Erythroblast (primary cell): ENCODE measurements around the gene CUX1.

ENCODE experiments used
- GATA1 ChIP-seq: IDR thresholded peaks from 2 replicates; pipeline ENCODE4 v1.6.1; 2011; ENCODE audit warnings: low read depth, mild to moderate bottlenecking, control low read depth, low read length, moderate library complexity
- POLR2A ChIP-seq: IDR thresholded peaks from 2 replicates; pipeline ENCODE4 v1.6.1; 2011; ENCODE audit warnings: mild to moderate bottlenecking, low read length

DNA sequence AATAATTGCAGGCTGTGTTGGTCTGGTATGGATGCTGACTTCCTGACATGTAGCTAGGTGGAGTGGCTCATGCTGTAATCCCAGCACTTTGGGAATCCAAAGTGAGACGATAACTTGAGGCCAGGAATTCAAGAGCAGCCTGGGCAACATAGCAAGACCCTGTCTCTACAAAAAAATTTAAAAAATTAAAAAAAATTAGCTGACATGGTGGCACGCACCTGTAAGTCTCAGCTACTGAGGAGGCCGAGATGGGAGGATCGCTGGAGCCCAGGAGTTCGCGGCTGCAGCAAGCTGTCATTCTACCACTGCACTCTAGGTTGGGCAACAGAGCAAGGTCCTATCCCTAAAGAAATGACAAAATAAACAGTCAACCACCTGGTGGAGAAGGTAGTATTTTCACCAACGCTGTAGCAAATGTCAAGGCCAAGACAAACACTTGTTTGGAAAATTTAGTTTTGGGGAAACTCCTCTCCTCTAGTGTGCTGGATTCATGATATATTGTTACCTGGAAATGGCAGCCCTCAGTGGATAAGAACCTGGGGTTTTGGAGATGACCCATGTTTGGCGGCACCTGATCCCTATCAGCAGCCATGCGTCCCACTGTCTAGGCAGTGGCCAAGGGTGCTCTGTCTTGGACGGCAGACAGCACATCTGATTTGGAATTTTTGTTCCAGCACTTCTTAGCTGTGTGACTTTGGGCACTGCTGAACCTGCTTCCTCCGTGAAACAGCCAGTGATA is 29.5 kb downstream of the CUX1 start:
- TF ChIP-seq POLR2A (no peak), GATA1 (no peak)
